ENCODE results near the gene MAPK8IP3. TPM values are rescaled to one million over a fixed set of nuclear protein-coding genes. Genes with fewer than 3 reads are reported as not detected.

The MAPK8IP3 gene
- total RNA-seq, 1 donor from 2014 or later, result 60.2 TPM

DNA sequence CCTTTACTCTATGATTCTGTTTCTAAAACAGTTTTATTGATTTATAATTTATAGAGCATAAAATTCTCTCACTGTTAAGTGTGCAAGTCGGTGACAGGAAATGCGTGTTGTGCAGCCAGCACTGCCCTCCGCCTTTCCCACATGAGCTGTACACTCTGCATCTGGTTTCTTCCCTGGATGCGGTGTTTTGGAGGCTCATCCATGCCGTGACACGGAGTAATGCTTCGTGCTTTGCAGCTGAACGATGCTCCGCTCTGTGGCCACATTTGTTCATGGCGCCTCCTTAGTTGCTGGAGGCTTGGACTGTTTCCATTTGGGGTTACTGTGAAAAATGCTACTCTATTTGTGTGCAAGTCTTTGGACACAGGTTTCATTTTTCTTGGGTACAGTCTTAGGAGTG, 94.7 kb downstream of the MAPK8IP3 start:
- no peak for DNase-seq (ENCODE audit: low spot score)

DNA sequence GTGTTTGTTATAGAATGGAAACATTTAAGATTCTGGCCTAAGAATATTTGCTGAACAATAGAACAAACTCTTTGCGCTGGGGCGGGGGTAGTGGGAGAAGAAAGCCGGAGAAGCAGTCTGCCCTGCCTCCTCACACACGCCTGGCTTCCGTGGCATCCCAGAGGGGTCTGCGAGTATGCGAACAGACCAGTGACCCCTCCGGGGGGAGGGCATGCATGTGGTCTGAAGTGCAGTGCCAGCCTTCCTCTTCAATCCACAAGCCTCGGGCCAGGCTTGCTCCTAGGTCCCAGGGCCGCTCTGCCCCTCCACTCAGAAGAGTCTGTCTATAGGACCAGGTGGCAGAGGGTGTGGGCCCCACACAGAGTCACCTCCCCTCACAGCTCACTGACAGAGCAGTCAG, 101.6 kb downstream of the MAPK8IP3 start:
- no peak for DNase-seq (ENCODE audit: low spot score)

DNA sequence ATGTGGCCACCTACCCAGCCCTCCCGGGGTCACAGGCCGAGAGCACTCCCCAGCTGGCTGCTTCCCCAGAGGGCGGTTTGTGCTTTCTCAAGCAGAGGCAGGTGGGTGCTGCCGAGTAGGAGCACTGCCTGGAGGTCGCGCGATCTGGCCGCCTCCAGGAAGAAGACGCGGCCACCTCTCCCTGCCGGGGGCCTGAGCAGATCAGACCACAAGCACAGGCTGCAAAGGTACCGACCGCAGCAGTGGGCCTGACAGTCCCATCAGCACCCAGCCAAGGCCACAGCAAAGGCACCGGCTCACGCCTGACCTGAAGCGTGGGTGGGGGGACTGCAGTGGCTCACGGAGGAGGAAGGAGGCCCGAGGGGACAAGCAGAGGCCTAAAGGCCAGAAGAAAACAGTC, 102.7 kb downstream of the MAPK8IP3 start:
- no peak for DNase-seq (ENCODE audit: low spot score)

DNA sequence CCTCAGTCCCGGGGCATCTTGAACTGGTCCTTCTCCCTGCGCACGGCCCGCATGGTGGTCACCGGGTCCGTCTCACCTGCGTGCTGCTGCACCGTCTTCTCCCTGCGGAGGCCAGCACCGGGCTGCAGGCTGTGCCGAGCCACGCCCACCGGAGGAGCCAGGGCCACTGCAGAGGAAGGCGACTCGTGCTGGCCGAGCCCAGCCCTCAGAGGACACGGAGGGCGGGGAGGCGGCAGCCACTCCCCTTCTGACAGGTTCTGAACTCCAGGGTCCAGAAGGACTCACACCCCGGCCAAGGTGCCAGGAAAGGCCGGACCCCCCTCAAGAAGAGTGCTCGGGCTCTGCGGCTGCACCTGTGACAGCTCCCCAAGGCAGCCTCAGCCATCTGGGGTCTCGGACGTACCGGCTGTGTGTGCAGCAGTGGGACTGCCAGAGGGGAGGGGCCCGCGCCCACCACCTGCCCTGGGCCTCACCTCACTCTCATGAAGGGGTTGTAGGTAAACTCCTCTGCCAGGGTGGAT, 103.3 kb downstream of the MAPK8IP3 start:
- no peak for DNase-seq (ENCODE audit: low spot score)

DNA sequence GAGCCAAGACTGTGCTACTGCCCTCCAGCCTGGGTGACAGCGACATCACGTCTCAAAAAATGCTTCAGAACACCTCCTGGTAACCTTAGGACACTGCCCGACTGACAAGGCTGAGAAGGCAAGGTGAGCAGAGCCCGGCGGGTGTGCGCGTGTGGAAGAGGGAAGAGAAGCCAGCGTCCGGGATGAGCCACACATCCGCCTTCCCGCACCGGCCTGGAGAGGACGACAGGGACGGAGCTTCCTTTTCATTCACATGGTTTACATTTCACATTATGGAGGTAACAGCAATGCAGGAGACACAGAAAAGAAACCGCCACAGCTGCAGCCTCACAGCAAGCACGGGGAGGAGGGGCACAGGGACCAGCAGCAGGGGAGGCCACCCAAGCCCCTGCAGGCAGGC, 104.1 kb downstream of the MAPK8IP3 start:
- no peak for DNase-seq (ENCODE audit: low spot score)

DNA sequence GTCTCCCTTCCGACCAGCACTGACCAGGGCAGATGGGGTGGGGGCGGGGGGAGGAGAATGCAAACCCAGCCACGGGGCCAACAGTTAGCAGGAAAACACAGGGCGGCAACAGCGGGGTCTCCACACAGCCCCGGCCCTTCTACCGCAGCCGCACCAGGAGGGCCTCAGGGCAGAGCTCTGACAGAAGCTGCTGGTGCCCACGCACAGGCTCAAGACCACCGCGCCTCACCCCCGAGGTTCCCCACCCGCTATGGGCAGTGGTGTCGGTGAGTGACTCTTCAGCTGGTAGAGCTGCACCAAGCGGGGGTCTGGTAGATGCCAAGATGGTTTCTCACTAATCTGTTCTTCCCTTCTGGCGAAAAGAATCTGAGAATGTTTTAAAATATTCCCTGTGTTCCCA, 104.5 kb downstream of the MAPK8IP3 start:
- DNase-seq (ENCODE audit: low spot score), result no peak

DNA sequence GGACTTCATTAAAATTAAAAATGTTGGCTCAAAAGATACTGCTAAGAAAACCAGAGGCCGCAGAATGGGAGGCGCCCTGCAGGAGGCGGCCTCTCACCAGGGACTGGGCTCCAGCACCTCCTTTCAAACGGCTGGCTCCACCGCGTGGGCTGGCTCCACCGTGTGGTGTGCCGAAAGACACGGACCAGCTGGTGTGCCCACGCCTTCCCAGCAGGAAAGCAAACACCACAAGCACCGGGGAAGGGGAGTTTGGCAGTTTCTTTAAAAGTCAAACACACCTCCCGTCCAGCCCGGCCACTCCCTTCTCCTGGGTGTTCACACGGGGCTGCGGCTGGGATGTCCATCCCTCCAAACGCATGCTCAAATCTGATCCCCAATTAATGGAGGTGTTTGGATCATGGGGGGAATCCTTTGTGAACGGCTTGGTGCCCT, 106.8 kb downstream of the MAPK8IP3 start:
- DNase-seq (ENCODE audit: low spot score), result peak; percentile 70

DNA sequence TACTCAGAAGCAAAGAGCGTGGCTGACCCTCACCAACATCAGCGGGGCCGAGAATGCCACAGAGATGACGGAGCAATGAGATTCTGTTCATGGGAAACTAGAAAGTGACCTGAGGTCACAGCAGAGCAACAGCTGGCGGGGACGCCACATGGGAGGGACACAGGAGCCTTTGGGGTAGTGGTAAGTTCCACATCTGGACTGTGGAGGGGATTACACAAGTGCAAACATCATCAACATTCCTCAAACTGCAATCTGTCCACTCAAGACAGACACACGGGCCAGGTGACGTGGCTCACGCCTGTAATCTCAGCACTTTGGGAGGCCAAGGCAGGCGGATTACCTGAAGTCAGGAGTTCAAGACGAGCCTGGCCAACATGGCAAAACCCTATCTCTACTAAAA, 109.5 kb downstream of the MAPK8IP3 start:
- no peak for DNase-seq (ENCODE audit: low spot score)

DNA sequence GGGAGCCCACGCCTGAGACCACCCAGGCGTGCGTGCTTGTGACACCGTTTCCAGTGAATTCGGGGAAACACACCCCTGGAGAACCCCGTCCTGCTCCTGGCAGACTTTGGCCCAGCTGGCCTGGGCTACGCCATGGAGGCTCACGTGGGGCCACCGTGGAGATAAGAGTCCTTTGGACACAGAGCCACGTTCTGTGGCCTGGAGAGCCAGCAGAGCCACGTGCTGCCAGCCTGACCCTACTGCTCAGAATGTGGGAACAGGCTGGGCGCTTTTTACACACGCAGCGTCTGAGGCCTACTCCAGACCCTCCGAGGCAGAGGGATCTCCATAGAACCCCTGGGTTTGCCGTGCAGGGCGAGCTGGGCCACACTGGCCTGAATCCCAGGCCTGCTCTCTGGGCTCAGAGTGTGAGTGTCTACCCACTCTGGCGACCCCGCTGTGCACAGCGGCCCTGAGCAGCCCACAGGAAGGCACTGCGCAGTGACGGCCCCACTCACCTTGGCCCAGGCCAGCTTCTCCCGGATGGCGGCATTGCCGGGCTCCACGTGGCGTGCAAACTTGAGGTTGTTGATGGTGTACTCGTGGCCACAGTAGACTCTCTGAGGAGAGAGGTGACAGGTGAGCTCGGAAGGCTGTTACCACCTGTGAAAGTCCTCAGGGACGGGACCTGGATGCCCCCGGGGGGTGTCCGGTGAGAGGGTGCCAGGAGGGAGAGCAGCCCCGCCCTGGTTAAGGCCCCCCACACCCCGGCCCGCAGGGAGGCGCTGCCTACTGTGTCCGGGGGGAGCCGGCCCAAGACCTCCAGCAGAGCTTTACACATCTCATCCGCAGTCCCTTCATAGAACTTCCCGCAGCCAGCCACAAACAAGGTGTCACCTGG, 110.6 kb downstream of the MAPK8IP3 start:
- no peak for DNase-seq (ENCODE audit: low spot score)

DNA sequence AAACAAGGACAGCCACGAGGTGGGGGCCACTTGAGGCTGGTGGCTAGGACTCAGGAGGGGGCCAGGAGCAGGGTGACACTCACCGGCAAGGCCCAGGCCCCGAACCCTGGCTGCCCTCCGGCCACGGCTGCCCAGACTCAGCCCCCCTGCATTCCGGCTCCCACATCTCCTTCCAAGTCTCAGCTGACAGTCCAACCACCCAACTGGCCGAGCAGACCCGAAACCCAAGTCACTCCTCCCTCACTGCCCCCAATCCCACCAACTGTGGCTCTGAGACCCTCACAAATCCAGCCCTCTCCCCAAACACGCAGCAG, 111.2 kb downstream of the MAPK8IP3 start:
- no peak for DNase-seq (ENCODE audit: low spot score)

DNA sequence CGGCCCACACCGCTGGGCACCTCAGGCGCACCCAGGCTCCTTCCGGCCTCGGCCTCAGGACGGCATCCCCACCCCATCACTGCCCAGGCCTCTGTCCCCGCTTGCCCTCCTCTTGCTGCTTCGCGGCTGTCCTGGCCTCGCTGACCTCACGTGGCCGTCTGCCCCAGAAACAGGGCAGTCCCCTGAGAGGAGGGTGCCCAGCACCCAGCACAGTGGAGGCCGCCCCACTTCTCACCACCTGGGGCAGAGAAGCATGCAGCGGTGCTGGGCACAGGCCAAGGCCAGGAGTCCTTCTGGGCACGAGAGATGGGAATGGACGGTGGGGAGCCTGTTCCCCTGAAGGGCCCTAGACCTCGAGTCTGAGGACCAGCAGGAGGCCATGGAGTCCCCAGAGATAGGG, 111.7 kb downstream of the MAPK8IP3 start:
- no peak for DNase-seq (ENCODE audit: low spot score)

DNA sequence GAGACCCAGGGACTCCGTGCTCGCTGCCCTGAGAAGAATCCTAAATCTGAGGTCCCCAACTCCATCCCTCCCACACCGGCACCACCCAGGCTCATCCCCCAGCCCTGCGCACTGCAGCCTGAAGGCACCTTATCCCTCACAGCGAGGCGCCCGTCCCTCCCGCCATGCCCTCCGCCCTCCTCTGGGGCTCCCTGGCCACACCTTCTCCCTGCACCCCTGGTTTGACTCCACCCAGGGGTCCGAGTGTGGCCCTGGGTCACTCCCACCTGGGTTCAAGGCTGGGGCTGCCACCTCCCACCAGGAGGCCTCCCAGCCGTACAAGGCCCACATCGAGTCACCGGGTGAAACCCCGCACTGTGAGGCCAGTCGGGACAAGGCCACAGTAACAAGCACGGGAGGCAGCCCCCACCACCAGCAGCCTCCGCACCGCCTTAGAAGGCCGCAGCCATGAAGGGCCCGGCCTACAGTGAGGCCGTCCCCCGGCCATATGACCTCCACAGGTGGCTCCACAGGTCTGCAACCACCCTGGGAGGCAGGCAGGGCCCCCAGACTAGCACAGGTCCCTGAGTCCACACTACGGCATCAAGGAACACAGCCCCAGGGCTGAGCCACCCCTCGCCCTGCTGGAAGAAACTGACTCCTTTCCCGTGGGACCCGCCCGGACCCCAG, 112.3 kb downstream of the MAPK8IP3 start:
- no peak for DNase-seq (ENCODE audit: low spot score)

DNA sequence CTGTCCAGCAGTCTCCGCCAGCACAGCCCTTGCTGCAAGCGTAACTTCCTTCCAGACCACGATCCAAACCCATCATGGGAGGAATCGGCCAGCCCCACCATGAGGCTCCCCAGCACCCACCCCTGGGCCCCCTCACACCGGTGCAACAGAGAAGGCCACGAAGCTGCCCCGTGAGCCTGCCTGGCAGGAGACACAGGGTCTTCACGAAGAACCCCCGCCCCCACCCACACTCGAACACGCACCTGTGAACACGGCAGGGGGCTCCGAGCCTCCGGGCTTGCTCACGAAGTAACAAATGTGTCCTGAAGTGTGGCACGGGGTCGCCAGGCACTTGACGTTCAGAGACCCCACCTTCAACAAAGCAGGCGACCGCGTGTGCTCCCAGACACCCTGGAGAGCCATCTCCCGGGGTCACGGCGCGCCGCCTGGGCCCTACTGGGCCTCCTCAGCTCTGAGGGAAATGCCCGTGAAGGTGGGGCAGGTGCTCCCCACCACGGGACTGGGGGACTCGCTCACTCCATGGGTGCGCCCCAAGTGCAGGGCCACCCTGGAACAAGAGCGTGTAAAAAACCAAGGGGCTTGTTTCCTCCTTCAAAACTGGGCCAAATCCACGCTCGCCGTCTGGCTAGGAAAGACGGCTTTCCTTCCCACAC, 113.0 kb downstream of the MAPK8IP3 start:
- no peak for DNase-seq (ENCODE audit: low spot score)

DNA sequence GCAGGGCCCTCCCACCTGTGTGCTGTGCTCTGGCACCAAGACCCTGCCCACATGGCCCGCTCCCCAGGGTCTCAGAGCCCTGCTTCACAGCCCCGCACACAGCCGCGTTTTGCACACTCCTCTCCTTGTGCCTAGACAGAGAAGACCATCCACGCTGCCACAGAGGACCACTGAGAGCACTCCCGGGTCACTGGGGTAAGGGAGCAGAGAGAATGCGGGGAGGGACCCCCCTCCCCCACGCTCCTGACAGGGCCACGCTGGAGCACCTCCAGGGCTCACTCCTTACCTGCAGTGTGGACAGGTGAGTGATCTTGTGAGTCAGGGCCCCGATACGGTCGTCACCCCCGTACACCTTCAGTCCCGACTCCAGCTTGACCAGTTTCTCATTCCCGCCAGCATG, 113.6 kb downstream of the MAPK8IP3 start:
- no peak for DNase-seq (ENCODE audit: low spot score)

Other genes with a start within 250 kb of the MAPK8IP3 start
- gene CLCN7, start 231.2 kb upstream of the MAPK8IP3 start, total RNA-seq (ENCODE audit: insufficient read depth, low replicate concordance), result 35.2 TPM
- gene PTX4, start 217.3 kb upstream of the MAPK8IP3 start, total RNA-seq (ENCODE audit: insufficient read depth, low replicate concordance), result not detected
- 7.9 TPM for gene TELO2, start 212.8 kb upstream of the MAPK8IP3 start, total RNA-seq (ENCODE audit: insufficient read depth, low replicate concordance)
- gene TMEM204, start 172.5 kb upstream of the MAPK8IP3 start, total RNA-seq (ENCODE audit: insufficient read depth, low replicate concordance), result 6.7 TPM
- 17.1 TPM for gene IFT140, start 94.1 kb upstream of the MAPK8IP3 start, total RNA-seq (ENCODE audit: insufficient read depth, low replicate concordance)
- gene CRAMP1, start 93.8 kb upstream of the MAPK8IP3 start, total RNA-seq (ENCODE audit: insufficient read depth, low replicate concordance), result 6.0 TPM
- 37.8 TPM for gene JPT2, start 27.9 kb upstream of the MAPK8IP3 start, total RNA-seq (ENCODE audit: insufficient read depth, low replicate concordance)
- 33.0 TPM for gene NME3, start 65.3 kb downstream of the MAPK8IP3 start, total RNA-seq (ENCODE audit: insufficient read depth, low replicate concordance)
- 7.2 TPM for gene EME2, start 66.6 kb downstream of the MAPK8IP3 start, total RNA-seq (ENCODE audit: insufficient read depth, low replicate concordance)
- gene MRPS34, start 66.9 kb downstream of the MAPK8IP3 start, total RNA-seq (ENCODE audit: insufficient read depth, low replicate concordance), result 26.5 TPM
- gene SPSB3, start 76.4 kb downstream of the MAPK8IP3 start, total RNA-seq (ENCODE audit: insufficient read depth, low replicate concordance), result 37.6 TPM
- 73.7 TPM for gene NUBP2, start 76.8 kb downstream of the MAPK8IP3 start, total RNA-seq (ENCODE audit: insufficient read depth, low replicate concordance)
- gene IGFALS, start 87.5 kb downstream of the MAPK8IP3 start, total RNA-seq (ENCODE audit: insufficient read depth, low replicate concordance), result 0.96 TPM
- gene HAGH, start 120.6 kb downstream of the MAPK8IP3 start, total RNA-seq (ENCODE audit: insufficient read depth, low replicate concordance), result 34.4 TPM
- 36.1 TPM for gene FAHD1, start 121.0 kb downstream of the MAPK8IP3 start, total RNA-seq (ENCODE audit: insufficient read depth, low replicate concordance)
- gene MEIOB, start 166.0 kb downstream of the MAPK8IP3 start, total RNA-seq (ENCODE audit: insufficient read depth, low replicate concordance), result not detected
- gene HS3ST6, start 212.2 kb downstream of the MAPK8IP3 start, total RNA-seq (ENCODE audit: insufficient read depth, low replicate concordance), result not detected
- 2.2 TPM for gene MSRB1, start 237.0 kb downstream of the MAPK8IP3 start, total RNA-seq (ENCODE audit: insufficient read depth, low replicate concordance)
- not detected for gene RPL3L, start 248.5 kb downstream of the MAPK8IP3 start, total RNA-seq (ENCODE audit: insufficient read depth, low replicate concordance)